SK-N-DZ (cell line): Measurements from ENCODE around the gene RAB29.

Experiments used
- DNase-seq: peaks from one replicate; pipeline ENCODE4 v3.0.0-alpha.2; 2015; ENCODE audit warnings: low spot score

Gene RAB29

GRCh38 chr1:205766038-205766437 is 9.2 kb downstream of the RAB29 start:
- DNase-seq, result no peak

- DNase-seq, result no peak
Measured at GRCh38 chr1:205764578-205764977, 10.7 kb downstream of the RAB29 start.

GRCh38 chr1:205763980-205764379 is 11.3 kb downstream of the RAB29 start:
- DNase-seq, result no peak

- DNase-seq, result no peak
Measured at GRCh38 chr1:205760606-205761005, 14.7 kb downstream of the RAB29 start.

- DNase-seq, result no peak
Measured at GRCh38 chr1:205756552-205756951, 18.7 kb downstream of the RAB29 start.

- DNase-seq, result no peak
Measured at GRCh38 chr1:205754857-205755256, 20.4 kb downstream of the RAB29 start.

GRCh38 chr1:205751036-205751651 is 24.1 kb downstream of the RAB29 start:
- DNase-seq, result peak; percentile 22

GRCh38 chr1:205750138-205751035 is 24.9 kb downstream of the RAB29 start, which contains the start of gene NUCKS1:
TSS of gene NUCKS1 (minus strand) at chr1:205750182. CDS start at chr1:205749973, 209 bp downstream.
- DNase-seq, result peak; percentile 99

GRCh38 chr1:205749234-205750137 is 25.8 kb downstream of the RAB29 start:
- DNase-seq, result peak; percentile 94

- peak; percentile 21 for DNase-seq
Measured at GRCh38 chr1:205748403-205749233, 26.7 kb downstream of the RAB29 start.

GRCh38 chr1:205746757-205747412 is 28.4 kb downstream of the RAB29 start:
- no peak for DNase-seq

GRCh38 chr1:205744403-205744802 is 30.9 kb downstream of the RAB29 start:
- no peak for DNase-seq

GRCh38 chr1:205743977-205744376 is 31.3 kb downstream of the RAB29 start:
- DNase-seq, result no peak

- no peak for DNase-seq
Measured at GRCh38 chr1:205741681-205742080, 33.6 kb downstream of the RAB29 start.

GRCh38 chr1:205739348-205740160 is 35.7 kb downstream of the RAB29 start:
- no peak for DNase-seq

GRCh38 chr1:205735218-205735617 is 40.1 kb downstream of the RAB29 start:
- DNase-seq, result no peak

- no peak for DNase-seq
Measured at GRCh38 chr1:205733438-205734175, 41.7 kb downstream of the RAB29 start.

- no peak for DNase-seq
Measured at GRCh38 chr1:205729945-205730610, 45.2 kb downstream of the RAB29 start.
